HG03571 (cell line): ENCODE data around the gene DAB1.

Experiments
- ATAC-seq: cut with Tn5 transposase; IDR thresholded peaks from one replicate; pipeline ENCODE4 v1.9.1; 2021; ENCODE audit not compliant: unreplicated experiment

The DAB1 gene

DNA sequence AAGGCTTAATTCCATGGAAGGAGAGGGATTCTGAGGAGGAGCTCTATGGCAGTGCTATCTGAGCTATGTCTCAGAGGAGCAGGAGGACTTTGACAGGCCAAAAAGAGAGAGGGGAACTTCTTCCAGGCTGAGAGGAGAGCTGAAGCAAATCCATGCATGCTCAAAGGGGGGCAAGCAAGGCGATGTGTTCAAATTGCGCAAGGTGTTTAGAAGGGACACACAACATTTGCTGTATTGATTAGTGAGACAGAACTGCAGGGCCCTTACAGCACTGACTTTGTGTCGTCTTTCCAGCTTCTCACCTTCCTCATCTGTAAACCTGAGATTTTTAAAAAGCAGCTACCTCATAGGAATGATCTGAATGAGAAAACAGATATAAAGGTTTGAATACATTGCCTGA, 145.3 kb downstream of the DAB1 start:
- no peak for ATAC-seq

DNA sequence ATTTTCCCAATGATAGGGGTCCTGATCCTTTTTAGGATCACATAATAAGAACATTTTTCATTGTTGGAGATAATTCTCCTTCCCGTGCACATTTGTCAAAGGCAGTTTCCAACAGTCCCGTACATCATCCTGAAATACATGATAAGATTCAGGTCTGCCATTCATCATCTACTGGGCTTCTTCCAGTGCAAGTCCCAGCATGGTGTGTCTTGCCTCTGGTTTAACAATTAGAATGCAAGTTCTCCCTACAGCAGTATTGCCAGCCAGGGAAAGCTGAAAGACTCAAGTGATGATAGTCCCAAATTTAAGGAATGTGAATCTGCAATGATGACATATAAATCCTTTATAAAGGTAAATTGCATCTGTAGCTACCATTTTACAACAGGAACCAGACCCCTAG, 146.2 kb downstream of the DAB1 start:
- no peak for ATAC-seq

GRCh38 chr1:57276918-57277317, 146.9 kb downstream of the DAB1 start:
- no peak for ATAC-seq

DNA sequence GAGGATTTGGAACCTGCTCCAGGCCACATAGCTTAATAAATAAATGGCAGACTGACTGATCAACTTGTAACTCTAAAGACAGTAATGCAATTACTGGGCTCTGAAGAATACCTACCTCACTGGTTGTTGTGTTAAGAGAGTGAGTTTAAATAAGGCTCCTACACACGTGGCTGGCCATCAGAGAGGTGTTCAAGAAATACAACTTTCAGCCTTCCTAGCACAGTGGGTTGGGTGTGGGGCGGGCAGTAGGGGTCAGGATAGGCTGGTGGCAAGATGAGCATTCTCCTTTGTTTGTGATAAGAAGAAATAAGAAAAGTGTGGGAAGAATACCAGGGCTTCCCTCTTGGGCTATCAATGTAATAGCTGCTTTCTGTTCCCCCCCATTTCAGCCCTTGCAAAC, 151.3 kb downstream of the DAB1 start:
- ATAC-seq, result no peak

DNA sequence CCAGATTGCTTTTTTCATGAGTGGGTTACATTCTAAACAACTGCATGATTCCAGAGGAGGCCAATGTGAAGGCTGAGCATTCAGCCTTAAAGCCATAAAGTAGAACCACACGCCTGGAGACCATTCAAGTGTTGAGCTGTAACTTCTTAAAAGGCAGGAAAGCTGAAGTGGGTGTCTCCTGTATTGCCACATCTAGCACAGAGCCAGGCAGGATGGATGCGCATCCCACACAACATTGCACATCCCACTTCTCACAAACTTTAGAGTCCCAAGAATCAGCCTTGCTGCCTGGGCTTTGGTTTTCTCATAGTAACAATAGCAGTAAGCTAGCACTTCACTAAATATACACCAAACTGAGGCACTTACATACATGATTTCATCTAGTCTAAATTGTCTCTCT, 151.7 kb downstream of the DAB1 start:
- ATAC-seq, result no peak

DNA sequence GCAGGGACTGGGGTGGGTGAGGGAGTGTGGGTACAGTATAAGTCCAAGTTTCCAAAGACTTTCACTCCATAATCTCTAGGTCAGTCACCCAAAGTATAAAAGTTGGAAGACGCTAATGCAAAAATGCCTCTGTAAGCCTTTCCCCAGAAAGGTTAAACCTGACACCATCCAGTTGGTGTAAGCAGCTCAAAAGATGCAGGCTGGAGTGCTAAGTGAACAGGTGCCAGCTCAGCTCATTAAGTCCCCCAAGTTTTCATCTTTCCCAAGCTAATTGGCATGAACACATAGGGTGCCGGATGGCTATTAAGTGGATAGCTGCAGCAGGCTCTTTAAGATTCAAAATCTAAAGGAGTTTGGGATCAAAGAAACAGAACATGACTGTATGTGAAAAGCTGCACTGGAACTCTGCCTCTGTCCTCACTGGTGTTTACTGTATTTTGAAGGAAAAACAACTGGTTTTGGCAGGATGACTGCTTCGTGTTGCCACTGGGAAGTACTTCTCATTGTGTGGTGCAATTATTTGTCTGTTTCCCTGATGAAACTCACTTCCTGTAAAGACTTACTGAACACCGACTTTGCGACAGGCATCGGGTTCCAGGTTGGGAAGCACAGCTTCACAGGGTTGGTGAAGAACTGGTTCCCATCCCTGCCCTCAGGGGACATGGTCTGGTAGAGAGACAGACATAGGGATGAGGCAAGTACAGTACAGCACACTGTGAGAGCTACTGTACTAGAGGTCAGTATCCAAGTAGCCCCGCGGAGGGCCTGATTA, 152.7 kb downstream of the DAB1 start:
- ATAC-seq, result no peak

DNA sequence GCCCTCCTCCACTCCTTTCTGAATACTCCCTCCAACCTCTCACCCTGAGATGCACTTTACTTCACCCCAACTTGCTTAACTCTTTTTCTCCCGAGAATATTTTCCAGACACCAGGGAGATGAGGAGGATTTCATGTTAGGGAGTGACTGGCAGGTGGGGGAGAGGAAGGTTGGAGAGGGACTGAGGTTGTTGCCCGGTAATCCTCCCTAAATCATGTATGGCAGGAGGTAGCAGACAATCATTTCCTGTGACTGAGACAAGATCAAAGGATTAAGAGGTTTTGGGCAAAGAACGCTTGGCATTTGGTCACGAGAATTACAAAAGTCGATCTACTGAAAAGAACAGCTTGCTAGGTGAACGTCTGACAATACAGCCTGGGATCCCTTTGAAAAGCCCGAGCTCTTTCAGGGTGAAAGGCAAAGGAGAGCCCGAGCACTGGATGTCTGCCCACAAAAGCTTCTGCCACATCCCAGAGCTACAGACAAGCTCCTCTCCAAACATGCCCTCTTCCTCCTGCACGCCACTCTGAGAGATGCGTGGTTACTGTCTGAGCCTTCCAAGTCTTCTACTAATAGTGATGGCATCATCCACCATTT, 154.1 kb downstream of the DAB1 start:
- ATAC-seq, result no peak

DNA sequence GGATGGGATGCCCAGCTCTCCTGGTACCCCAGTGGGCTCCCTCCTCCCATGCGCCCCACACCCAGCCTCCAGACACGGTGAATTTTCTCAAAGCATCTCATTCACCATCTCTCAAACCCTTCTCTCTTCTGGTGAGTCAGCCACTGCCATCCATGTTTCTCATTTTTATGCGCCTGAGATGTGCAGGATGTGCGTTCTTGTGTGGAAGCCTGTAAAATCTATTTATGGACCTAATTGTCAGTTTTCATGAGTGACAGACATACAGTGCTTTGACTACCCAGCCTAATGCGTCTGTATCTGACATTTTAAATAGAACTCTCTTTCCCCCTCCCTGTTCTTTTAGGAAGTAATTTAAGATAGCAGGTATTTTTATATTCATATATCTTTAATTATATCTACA, 158.8 kb downstream of the DAB1 start:
- ATAC-seq, result no peak

GRCh38 chr1:57262472-57262871, 161.4 kb downstream of the DAB1 start:
- no peak for ATAC-seq

DNA sequence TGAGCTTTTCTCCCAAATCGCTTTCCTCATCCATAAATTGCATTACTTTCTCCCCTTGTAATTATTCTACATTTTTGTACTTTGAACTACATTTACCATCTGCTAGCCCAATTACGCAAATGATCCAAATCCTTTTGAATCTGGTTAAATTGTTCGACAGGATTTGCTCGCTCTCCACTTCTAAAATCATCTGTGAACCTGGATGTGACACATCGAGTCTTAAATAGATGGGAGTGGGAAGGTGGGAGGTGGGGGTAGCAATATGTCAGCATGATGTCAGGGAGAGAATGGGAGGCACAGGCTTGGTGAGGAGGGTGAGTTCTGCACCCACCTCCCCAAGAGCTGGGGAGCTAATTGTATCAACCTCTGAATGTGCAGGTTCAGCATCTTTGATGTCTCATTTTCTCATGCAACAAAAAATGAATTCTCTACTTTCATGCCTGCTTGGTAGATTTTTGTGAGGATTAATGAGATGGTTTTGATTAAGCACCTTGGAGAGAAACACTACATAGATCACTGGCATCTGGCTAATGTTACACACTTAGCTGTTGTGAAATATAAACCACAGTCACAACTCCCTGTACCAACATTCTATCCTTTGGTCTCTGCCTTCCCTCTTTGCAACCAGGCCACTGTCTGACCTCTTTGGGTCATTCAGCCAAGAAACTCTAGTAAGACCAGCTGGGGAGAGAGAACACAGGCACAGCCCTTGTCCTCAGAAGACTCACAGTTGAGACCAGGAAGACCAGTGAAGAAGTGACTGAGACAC, 165.1 kb downstream of the DAB1 start:
- no peak for ATAC-seq

- ATAC-seq, result no peak
Measured at GRCh38 chr1:57255945-57256344, 167.9 kb downstream of the DAB1 start.

DNA sequence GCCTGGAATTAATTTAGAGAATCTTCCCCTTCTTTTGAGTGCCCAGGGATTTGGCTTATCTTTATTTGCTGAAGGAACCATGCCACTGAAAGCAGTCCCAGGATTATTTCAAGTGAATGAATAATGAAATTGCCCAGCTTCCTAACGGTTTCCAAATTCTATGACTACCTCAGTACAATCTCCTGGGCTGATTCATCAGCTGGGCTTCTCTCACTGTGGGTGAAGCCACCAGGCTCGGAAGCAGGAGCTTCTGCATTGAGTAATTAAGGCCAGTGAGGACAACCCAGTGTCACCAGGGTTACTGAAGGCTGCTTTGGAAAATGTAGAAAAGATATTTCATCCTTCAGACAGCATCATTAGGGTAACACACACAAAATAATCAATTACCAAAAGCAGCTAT, 169.8 kb downstream of the DAB1 start:
- no peak for ATAC-seq

- no peak for ATAC-seq
Measured at GRCh38 chr1:57252597-57253294, 171.1 kb downstream of the DAB1 start.

DNA sequence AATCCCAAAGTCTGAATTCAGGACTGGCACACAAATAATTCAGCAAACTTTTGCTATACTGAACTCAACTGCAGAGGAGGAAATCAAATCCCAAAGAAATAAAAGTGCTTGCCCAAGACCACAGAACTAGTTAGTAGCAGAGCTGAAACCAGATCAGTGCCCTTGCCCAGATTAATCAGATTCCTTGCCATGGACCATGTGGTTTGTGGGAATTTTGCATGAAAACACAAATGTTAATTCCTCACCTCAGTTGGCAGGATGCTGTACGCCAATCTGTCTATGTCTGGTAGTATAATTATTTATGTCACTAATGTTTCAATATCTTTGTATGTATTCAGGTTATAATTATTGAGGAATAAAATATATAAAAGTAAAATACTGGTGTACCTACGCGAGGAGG, 173.8 kb downstream of the DAB1 start:
- ATAC-seq, result no peak

GRCh38 chr1:57249511-57249910, 174.3 kb downstream of the DAB1 start:
- no peak for ATAC-seq

DNA sequence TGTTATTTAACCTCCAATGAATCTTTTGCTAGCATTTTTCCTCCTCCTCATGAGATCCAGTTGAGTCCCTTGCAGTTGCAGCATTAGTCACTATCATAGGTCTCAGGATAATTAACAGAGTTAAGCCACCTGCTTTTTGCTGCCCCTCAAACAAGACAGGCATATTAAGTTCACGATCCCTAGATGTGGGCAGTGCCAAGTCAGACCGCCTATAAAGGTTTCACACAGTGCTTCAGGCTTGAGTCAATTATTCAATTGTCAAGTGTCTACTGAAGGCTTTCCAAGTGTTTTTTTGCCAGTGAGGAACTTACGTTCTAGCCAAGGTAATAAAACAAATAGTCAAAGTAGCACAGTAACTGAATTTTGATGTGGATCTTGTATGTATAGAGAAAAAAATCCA, 175.0 kb downstream of the DAB1 start:
- no peak for ATAC-seq

GRCh38 chr1:57238233-57238781, 185.6 kb downstream of the DAB1 start:
- ATAC-seq, result no peak

DNA sequence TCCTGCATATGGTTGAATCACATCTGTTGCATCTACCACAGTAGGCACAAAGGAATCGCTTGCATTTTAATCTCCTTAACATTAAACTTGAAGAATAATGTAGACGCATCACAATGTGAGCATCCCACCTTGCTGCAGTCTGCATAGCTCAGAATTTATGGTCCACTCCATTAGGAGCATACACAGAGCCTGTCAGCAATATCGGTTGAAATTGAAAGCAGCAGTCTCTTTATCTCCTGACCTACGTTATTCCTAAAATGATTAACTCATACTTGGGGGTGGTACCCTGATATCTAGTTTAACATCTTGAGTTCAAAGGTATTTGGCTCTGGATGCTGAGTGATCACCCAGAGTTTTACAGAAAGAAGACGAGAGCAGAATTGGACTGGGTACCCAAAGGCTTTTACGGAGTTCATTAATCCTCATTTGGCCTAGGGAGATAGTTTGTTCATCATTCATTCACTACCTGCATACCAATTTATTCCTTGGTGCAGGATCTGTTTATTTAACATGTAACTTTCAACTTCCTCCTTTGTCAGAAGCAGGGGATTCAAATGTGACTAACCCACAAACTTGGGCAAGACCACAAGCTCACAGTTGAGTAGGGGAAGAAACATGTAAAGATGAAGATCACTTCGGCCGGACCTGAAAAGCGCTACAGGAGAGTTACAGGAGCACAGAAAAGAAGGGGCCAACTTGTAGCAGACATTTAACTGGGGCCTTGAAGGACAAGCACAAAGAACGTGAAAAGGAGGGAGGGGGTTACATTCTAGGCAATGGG, 187.9 kb downstream of the DAB1 start:
- no peak for ATAC-seq

- no peak for ATAC-seq
Measured at GRCh38 chr1:57234459-57234858, 189.4 kb downstream of the DAB1 start.

DNA sequence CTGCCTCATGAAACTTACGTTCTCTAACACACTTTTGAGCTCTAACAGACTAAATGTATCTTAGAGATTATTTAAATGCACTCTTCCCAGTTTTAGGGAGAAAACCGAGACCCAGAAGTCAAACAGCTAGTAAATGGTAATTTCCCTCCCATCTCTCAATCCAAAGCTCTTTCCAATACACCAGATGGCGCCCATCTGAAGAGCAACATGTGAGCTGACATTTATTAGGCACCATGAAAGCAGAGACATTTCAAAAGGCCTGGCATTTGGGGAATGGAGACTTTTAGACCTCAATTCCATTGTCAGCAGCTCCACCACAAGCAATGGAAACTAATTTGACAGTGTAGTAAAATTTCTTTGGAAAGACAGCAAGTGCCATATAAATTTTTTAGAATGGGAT, 191.4 kb downstream of the DAB1 start:
- no peak for ATAC-seq

DNA sequence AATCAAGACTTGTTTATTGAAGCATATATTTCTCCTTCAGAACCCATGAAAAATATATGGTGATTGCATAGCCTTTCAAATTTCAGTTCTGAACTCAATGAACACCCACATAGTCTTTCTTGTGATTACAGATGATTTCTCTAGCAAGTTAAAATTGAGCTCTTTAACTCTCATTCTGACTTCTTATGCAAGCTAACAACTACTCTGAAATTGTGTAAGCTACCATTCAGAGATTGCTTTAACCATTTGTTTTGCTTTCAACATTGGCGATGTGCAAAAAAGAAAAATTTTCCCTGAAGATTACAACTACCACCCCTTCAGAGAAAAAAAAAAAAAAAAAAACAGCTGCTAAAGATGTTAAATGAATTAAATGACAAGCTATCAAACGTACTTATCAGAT, 193.9 kb downstream of the DAB1 start:
- no peak for ATAC-seq
